GM12892 (cell line): Measurements from ENCODE around the gene CAMK1D.

Source experiments
- POLR2A ChIP-seq: IDR thresholded peaks from 2 replicates; pipeline ENCODE4 v1.6.1; 2011; ENCODE audit warnings: low read depth, low read length, control low read depth
- POLR2AphosphoS5 ChIP-seq: IDR thresholded peaks from 2 replicates; pipeline ENCODE4 v1.6.1; 2011; ENCODE audit warnings: low read depth, low read length, control low read depth

DNA sequence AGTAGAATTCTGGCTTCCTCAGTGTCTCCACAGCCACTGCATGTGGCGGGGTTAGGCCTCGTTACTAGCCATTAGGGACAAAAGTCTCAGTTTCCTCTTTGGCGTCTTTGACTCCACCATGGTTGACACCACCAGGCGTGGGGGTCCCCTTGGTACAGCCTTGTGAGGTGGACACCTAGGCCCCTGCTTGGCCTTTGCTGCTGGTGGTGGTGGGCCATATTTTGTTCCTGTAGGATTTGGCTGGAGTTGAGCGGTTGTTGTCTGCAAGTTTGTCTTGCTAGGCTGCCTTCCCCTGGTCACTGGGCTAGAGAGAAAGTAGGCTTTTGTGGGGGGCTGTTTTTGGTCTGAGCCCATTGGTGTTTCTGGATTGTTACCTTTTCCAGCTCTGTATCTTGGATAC, 272.7 kb downstream of the CAMK1D start:
- no peak for TF ChIP-seq POLR2A
- no peak for TF ChIP-seq POLR2AphosphoS5
